ENCODE measurements around the gene REEP1.

DNA sequence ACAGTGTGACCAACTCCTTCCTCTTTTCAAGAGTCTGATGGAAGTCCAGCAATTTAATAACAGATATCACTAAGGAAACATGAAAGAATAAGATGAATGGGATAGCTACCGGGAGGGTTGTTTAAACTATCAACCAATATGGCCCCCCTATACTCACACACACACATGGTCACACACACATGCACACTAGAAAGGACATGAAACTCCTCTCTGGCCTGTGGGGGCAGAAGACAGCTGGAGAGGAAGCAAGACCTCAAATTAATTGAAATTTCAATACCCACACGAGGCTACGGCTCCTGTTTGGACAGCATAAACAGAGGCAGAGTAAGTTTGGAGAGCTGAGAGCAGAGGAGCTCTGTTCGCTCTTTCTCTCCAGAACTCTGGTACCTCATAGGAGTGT is 34.7 kb upstream of the REEP1 start:
- no peak for TF ChIP-seq POLR2A (IDR thresholded peaks at IDR 0.05)
- TF ChIP-seq, protein P1, sequence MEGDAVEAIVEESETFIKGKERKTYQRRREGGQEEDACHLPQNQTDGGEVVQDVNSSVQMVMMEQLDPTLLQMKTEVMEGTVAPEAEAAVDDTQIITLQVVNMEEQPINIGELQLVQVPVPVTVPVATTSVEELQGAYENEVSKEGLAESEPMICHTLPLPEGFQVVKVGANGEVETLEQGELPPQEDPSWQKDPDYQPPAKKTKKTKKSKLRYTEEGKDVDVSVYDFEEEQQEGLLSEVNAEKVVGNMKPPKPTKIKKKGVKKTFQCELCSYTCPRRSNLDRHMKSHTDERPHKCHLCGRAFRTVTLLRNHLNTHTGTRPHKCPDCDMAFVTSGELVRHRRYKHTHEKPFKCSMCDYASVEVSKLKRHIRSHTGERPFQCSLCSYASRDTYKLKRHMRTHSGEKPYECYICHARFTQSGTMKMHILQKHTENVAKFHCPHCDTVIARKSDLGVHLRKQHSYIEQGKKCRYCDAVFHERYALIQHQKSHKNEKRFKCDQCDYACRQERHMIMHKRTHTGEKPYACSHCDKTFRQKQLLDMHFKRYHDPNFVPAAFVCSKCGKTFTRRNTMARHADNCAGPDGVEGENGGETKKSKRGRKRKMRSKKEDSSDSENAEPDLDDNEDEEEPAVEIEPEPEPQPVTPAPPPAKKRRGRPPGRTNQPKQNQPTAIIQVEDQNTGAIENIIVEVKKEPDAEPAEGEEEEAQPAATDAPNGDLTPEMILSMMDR (IDR thresholded peaks at IDR 0.05) = no peak
